ENCODE results near the gene SH3BP5L. TPM values are rescaled to one million over a fixed set of nuclear protein-coding genes. Genes with fewer than 3 reads are reported as not detected.

The SH3BP5L gene
- total RNA-seq, 1 donor from 2014 or later = 19.3 TPM

- Histone ChIP-seq H3K36me3 (ENCODE audit: control insufficient read depth in 3 of 3, insufficient read depth in 3 of 3, low read length in 3 of 3) (no peaks in the 10 kb centered on the region), H3K4me1 (ENCODE audit: control insufficient read depth in 3 of 3, insufficient read depth in 3 of 3, low read length in 3 of 3) (no peaks in the 10 kb centered on the region), H3K9ac (ENCODE audit: low read depth in 1 of 3, low read length in 3 of 3) (no peak overlapping the region), H3K27ac (ENCODE audit: low read depth, low read length) (no peak overlapping the region), H3K4me3 (ENCODE audit: low read length in 3 of 3) (no peak overlapping the region), H3K9me3 (ENCODE audit: control insufficient read depth in 3 of 3, low read length in 3 of 3) (peaks cover 0 to 2% (median 0%) of the 10 kb centered on the region in 3 donors), H3K27me3 (ENCODE audit: control insufficient read depth in 3 of 3, insufficient read depth in 3 of 3, low read length in 3 of 3) (no peaks in the 10 kb centered on the region)
These were observed 50.3 kb downstream of the SH3BP5L start for GRCh38 chr1:248775441-248775840.

Small RNA genes within 50 kb of the gene (small RNA-seq; reads per million reads assigned to genes)
- not detected for gene MIR3124

Other genes starting within 250 kb of the SH3BP5L start
- gene OR2T10, start 228.2 kb downstream of the SH3BP5L start, total RNA-seq = not detected
- gene OR2T11, start 190.8 kb downstream of the SH3BP5L start, total RNA-seq = not detected
- not detected for gene OR2T35, start 180.6 kb downstream of the SH3BP5L start, total RNA-seq
- not detected for gene OR2T27, start 170.4 kb downstream of the SH3BP5L start, total RNA-seq
- not detected for gene OR14I1, start 123.1 kb downstream of the SH3BP5L start, total RNA-seq
- gene LYPD8, start 70.2 kb downstream of the SH3BP5L start, total RNA-seq = not detected
- gene ZNF672, start 12.3 kb upstream of the SH3BP5L start, total RNA-seq = 15.7 TPM
- gene ZNF692, start 33.2 kb upstream of the SH3BP5L start, total RNA-seq = 5.7 TPM
- 4.2 TPM for gene PGBD2, start 80.3 kb upstream of the SH3BP5L start, total RNA-seq

Data from skeletal muscle tissue (tissue), 5 donors.